SK-N-SH treated with all-trans-retinoic acid at 6 μM for 48 hours (cell line): ENCODE data around the gene ARL6IP6.

Experiments used
- ATAC-seq: fragments of 200-7000 bp; cut with Tn5 transposase; 3 replicates; pipeline ENCODE4 v1.9.1; 2020; ENCODE audit warnings: mild to moderate bottlenecking, moderate library complexity
- ARNTL ChIP-seq: fragments of 450-650 bp; formaldehyde crosslinking; IDR thresholded peaks from 2 replicates; pipeline ENCODE4 v1.5.0; 2020; ENCODE audit warnings: low read depth, mild to moderate bottlenecking, moderate library complexity, borderline replicate concordance
- BACH2 ChIP-seq: fragments of 250-450 bp; sonication (Bioruptor Pico); IDR thresholded peaks from 2 replicates; pipeline ENCODE4 v1.9.0; 2021; ENCODE audit warnings: mild to moderate bottlenecking, borderline replicate concordance
- CSDC2 ChIP-seq: fragments of 250-450 bp; sonication (Bioruptor Pico); IDR thresholded peaks from 2 replicates; pipeline ENCODE4 v1.5.0; 2020; ENCODE audit warnings: mild to moderate bottlenecking, moderate library complexity
- ESRRG ChIP-seq: fragments of 250-450 bp; sonication (Bioruptor Pico); IDR thresholded peaks from 2 replicates; pipeline ENCODE4 v1.6.1; 2021; ENCODE audit warnings: mild to moderate bottlenecking
- GLIS3 ChIP-seq: fragments of 250-450 bp; sonication (Bioruptor Pico); IDR thresholded peaks from 2 replicates; pipeline ENCODE4 v1.5.0; 2020; ENCODE audit warnings: mild to moderate bottlenecking, moderate library complexity
- ISL1 ChIP-seq: fragments of 250-450 bp; sonication (Bioruptor Pico); IDR thresholded peaks from 2 replicates; pipeline ENCODE4 v2.1.2; 2022; ENCODE audit warnings: mild to moderate bottlenecking, moderate library complexity
- RARB ChIP-seq: fragments of 250-450 bp; sonication (Bioruptor Pico); IDR thresholded peaks from 2 replicates; pipeline ENCODE4 v1.8.0; 2021; ENCODE audit warnings: mild to moderate bottlenecking, moderate library complexity
- TCF4 ChIP-seq: fragments of 250-450 bp; sonication (Bioruptor Pico); IDR thresholded peaks from 2 replicates; pipeline ENCODE4 v1.8.0; 2021; ENCODE audit warnings: mild to moderate bottlenecking, moderate library complexity, borderline replicate concordance
- TOX ChIP-seq: fragments of 250-450 bp; sonication (Bioruptor Pico); IDR thresholded peaks from 2 replicates; pipeline ENCODE4 v1.8.0; 2021; ENCODE audit warnings: mild to moderate bottlenecking, moderate library complexity, borderline replicate concordance
- ZC3H10 ChIP-seq: fragments of 250-450 bp; sonication (Bioruptor Pico); IDR thresholded peaks from 2 replicates; pipeline ENCODE4 v1.5.1; 2021; ENCODE audit warnings: mild to moderate bottlenecking, moderate library complexity
- ZFP3 ChIP-seq: fragments of 250-450 bp; sonication (Bioruptor Pico); IDR thresholded peaks from 2 replicates; pipeline ENCODE4 v1.5.0; 2020; ENCODE audit warnings: mild to moderate bottlenecking, moderate library complexity
- ZFP30 ChIP-seq: fragments of 450-650 bp; formaldehyde crosslinking; IDR thresholded peaks from 2 replicates; pipeline ENCODE4 v1.5.0; 2022; ENCODE audit warnings: mild to moderate bottlenecking, moderate library complexity
- ZNF70 ChIP-seq: fragments of 450-650 bp; formaldehyde crosslinking; IDR thresholded peaks from 2 replicates; pipeline ENCODE4 v1.5.0; 2020; ENCODE audit warnings: mild to moderate bottlenecking, moderate library complexity
- TF ChIP-seq, protein P1 (sequence below): fragments of 250-450 bp; sonication (Bioruptor Pico); IDR thresholded peaks from 2 replicates; pipeline ENCODE4 v1.5.0; 2020; ENCODE audit warnings: mild to moderate bottlenecking, moderate library complexity
- TF ChIP-seq, protein P2 (sequence below): fragments of 250-450 bp; sonication (Bioruptor Pico); IDR thresholded peaks from 2 replicates; pipeline ENCODE4 v1.5.1; 2021; ENCODE audit warnings: mild to moderate bottlenecking, moderate library complexity
- TF ChIP-seq, protein P3 (sequence below): fragments of 250-450 bp; sonication (Bioruptor Pico); IDR thresholded peaks from 2 replicates; pipeline ENCODE4 v1.5.1; 2020; ENCODE audit warnings: low read depth, mild to moderate bottlenecking, moderate library complexity
- TF ChIP-seq, protein P4 (sequence below): fragments of 250-450 bp; sonication (Bioruptor Pico); IDR thresholded peaks from 2 replicates; pipeline ENCODE4 v1.8.0; 2020; ENCODE audit warnings: mild to moderate bottlenecking, moderate library complexity, borderline replicate concordance

Gene ARL6IP6

DNA sequence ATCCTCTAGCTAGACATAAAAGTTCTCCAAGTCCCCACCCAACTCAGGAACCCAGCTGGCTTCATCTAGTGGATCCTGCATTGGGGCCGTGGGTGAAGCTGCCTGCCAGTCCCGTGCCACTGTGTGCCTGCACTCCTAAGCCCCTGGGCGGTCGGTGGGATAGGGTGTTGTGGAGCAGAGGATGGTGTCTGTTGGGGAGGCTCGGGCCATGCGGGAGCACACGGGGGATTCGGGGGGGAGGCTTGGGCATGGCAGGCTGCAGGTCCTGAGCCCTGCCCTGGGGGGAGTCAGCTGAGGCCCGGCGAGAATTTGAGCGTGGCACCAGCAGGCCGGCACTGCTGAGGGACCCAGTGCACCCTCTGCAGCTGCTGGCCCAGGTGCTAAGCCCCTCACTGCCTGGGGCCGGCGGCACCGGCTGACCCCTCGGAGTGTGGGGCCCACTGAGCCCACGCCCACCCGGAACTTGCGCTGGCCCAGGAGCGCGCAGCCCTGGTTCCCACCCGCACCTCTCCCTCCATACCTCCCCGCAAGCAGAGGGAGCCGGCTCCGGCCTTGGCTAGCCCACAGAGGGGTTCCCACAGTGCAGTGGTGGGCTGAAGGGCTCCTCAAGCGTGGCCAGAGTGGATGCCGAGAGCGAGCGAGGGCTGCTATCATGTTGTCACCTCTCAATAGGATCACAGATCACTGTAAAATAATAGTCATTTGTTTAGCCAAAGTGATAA is 86.4 kb downstream of the ARL6IP6 start:
- TF ChIP-seq ESRRG (CRISPR knock-in tag) (no peak), GLIS3 (CRISPR knock-in tag) (no peak), RARB (CRISPR knock-in tag) (no peak), TOX (CRISPR knock-in tag) (no peak), ZC3H10 (CRISPR knock-in tag) (no peak), ISL1 (CRISPR knock-in tag) (no peak)
- TF ChIP-seq, protein P1, sequence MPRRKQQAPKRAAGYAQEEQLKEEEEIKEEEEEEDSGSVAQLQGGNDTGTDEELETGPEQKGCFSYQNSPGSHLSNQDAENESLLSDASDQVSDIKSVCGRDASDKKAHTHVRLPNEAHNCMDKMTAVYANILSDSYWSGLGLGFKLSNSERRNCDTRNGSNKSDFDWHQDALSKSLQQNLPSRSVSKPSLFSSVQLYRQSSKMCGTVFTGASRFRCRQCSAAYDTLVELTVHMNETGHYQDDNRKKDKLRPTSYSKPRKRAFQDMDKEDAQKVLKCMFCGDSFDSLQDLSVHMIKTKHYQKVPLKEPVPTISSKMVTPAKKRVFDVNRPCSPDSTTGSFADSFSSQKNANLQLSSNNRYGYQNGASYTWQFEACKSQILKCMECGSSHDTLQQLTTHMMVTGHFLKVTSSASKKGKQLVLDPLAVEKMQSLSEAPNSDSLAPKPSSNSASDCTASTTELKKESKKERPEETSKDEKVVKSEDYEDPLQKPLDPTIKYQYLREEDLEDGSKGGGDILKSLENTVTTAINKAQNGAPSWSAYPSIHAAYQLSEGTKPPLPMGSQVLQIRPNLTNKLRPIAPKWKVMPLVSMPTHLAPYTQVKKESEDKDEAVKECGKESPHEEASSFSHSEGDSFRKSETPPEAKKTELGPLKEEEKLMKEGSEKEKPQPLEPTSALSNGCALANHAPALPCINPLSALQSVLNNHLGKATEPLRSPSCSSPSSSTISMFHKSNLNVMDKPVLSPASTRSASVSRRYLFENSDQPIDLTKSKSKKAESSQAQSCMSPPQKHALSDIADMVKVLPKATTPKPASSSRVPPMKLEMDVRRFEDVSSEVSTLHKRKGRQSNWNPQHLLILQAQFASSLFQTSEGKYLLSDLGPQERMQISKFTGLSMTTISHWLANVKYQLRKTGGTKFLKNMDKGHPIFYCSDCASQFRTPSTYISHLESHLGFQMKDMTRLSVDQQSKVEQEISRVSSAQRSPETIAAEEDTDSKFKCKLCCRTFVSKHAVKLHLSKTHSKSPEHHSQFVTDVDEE (CRISPR knock-in tag), result no peak
- TF ChIP-seq, protein P2, sequence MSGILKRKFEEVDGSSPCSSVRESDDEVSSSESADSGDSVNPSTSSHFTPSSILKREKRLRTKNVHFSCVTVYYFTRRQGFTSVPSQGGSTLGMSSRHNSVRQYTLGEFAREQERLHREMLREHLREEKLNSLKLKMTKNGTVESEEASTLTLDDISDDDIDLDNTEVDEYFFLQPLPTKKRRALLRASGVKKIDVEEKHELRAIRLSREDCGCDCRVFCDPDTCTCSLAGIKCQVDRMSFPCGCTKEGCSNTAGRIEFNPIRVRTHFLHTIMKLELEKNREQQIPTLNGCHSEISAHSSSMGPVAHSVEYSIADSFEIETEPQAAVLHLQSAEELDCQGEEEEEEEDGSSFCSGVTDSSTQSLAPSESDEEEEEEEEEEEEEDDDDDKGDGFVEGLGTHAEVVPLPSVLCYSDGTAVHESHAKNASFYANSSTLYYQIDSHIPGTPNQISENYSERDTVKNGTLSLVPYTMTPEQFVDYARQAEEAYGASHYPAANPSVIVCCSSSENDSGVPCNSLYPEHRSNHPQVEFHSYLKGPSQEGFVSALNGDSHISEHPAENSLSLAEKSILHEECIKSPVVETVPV (CRISPR knock-in tag), result no peak
- ATAC-seq, result no peak

DNA sequence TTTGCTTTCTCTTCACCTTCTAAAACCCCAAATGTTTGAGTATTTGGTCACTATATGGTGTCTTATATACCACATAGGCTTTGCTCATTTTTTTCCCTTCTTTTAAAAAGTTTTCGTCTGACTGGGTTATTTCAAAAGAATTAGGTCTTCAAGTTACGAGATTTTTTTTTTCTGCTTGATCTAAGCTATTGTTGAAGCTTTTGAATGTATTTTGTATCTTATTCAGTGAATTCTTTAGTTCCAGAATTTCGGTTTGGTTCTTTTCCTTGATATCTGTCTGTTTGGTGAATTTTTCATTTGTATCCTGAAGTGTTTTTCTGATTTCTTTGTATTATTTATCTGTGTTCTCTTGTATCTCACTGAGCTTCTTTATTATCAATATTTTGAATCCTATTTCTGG is 93.5 kb downstream of the ARL6IP6 start:
- no peak for ATAC-seq
- TF ChIP-seq ZFP3 (CRISPR knock-in tag) (no peak), ZC3H10 (CRISPR knock-in tag) (no peak), CSDC2 (CRISPR knock-in tag) (no peak), ISL1 (CRISPR knock-in tag) (no peak), ZFP30 (no peak), BACH2 (no peak), ESRRG (CRISPR knock-in tag) (no peak), ARNTL (no peak), TCF4 (CRISPR knock-in tag) (no peak), ZNF70 (CRISPR knock-in tag) (no peak)
- TF ChIP-seq, protein P2 (CRISPR knock-in tag), result no peak
- TF ChIP-seq, protein P3, sequence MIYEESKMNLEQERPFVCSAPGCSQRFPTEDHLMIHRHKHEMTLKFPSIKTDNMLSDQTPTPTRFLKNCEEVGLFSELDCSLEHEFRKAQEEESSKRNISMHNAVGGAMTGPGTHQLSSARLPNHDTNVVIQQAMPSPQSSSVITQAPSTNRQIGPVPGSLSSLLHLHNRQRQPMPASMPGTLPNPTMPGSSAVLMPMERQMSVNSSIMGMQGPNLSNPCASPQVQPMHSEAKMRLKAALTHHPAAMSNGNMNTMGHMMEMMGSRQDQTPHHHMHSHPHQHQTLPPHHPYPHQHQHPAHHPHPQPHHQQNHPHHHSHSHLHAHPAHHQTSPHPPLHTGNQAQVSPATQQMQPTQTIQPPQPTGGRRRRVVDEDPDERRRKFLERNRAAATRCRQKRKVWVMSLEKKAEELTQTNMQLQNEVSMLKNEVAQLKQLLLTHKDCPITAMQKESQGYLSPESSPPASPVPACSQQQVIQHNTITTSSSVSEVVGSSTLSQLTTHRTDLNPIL (CRISPR knock-in tag), result no peak
- TF ChIP-seq, protein P4, sequence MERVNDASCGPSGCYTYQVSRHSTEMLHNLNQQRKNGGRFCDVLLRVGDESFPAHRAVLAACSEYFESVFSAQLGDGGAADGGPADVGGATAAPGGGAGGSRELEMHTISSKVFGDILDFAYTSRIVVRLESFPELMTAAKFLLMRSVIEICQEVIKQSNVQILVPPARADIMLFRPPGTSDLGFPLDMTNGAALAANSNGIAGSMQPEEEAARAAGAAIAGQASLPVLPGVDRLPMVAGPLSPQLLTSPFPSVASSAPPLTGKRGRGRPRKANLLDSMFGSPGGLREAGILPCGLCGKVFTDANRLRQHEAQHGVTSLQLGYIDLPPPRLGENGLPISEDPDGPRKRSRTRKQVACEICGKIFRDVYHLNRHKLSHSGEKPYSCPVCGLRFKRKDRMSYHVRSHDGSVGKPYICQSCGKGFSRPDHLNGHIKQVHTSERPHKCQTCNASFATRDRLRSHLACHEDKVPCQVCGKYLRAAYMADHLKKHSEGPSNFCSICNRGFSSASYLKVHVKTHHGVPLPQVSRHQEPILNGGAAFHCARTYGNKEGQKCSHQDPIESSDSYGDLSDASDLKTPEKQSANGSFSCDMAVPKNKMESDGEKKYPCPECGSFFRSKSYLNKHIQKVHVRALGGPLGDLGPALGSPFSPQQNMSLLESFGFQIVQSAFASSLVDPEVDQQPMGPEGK, result no peak
- TF ChIP-seq, protein P1 (CRISPR knock-in tag), result no peak
